B cell (primary cell): Measurements from ENCODE around the gene OR5L1. TPM values are rescaled to one million over a fixed set of nuclear protein-coding genes. Genes with fewer than 3 reads are reported as not detected.

Experiments used
- ATAC-seq: fragments of 200-7000 bp; cut with Tn5 transposase; one replicate; pipeline ENCODE4 v1.10.0; 2021; ENCODE audit warnings: low read depth, mild to moderate bottlenecking, moderate number of reproducible peaks, moderate library complexity
- CTCF ChIA-PET: fragments of 350-600 bp; sonication (Branson Sonifier 250); formaldehyde crosslinking; loops from one replicate; lab custom pipeline; 2021; ENCODE audit warnings: antibody characterized with exemption, inconsistent platforms; lab: Charles Lee
- POLR2A ChIA-PET: fragments of 350-600 bp; sonication (Branson Sonifier 250); formaldehyde crosslinking; loops from one replicate; lab custom pipeline; 2021; ENCODE audit warnings: antibody characterized with exemption; lab: Charles Lee
- DNase-seq: peaks from one replicate; pipeline ENCODE4 v3.0.0; 2013
- H2AFZ ChIP-seq: 2 replicates; pipeline ENCODE4 v1.6.1; 2012; ENCODE audit warnings: mild to moderate bottlenecking, low read depth, low read length; ENCODE audit not compliant: insufficient read depth, poor library complexity, severe bottlenecking
- H3K27ac ChIP-seq, 2 donors: 1 replicate in 1 of 2; 2 replicates in 1 of 2; pipeline ENCODE4 v1.5.1; 2012 to 2013; ENCODE audit warnings: low read length in 2 of 2, mild to moderate bottlenecking in 2 of 2, moderate library complexity in 1 of 2
- H3K27me3 ChIP-seq, 4 experiments: fragments of 200-600 bp in 1 of 4; sonication (generic) in 1 of 4; replicated peaks in 1 of 4; 1 replicate in 2 of 4; 2 replicates in 2 of 4; pipeline versions ENCODE4 v1.6.1 to v1.7.0; 2013 to 2016; ENCODE audit warnings: low read length in 3 of 4, mild to moderate bottlenecking in 2 of 4, mixed read lengths in 1 of 4, moderate library complexity in 1 of 4; ENCODE audit not compliant: insufficient read depth in 4 of 4, control insufficient read depth in 3 of 4; ENCODE audit errors: control extremely low read depth in 1 of 4
- H3K36me3 ChIP-seq, 2 experiments: replicated peaks in 1 of 2; 1 replicate in 1 of 2; 2 replicates in 1 of 2; pipeline versions ENCODE4 v1.6.1 to v1.7.1; 2013; ENCODE audit warnings: low read length in 1 of 2; ENCODE audit not compliant: insufficient read depth in 2 of 2, control insufficient read depth in 1 of 2; ENCODE audit errors: control extremely low read depth in 1 of 2, extremely low read depth in 1 of 2
- H3K4me1 ChIP-seq, 2 donors: fragments of 200-600 bp in 1 of 2; sonication (generic) in 1 of 2; 1 replicate in 1 of 2; 2 replicates in 1 of 2; pipeline versions ENCODE4 v1.5.1 to v1.6.1; 2013 to 2017; ENCODE audit warnings: low read length in 2 of 2; ENCODE audit not compliant: control insufficient read depth in 2 of 2, insufficient read depth in 2 of 2
- H3K4me2 ChIP-seq: replicated peaks from 2 replicates; pipeline ENCODE3; 2012; ENCODE audit warnings: mild to moderate bottlenecking, low read depth, low read length; ENCODE audit not compliant: poor library complexity, severe bottlenecking
- H3K4me3 ChIP-seq, 5 experiments: fragments of 200-600 bp in 1 of 5; sonication (generic) in 1 of 5; 1 replicate in 3 of 5; 2 replicates in 2 of 5; pipeline versions ENCODE4 v1.5.1 to v1.7.0; 2011 to 2016; ENCODE audit warnings: low read length in 4 of 5, mild to moderate bottlenecking in 4 of 5, low read depth in 2 of 5, control low read depth in 1 of 5, moderate library complexity in 1 of 5; ENCODE audit not compliant: insufficient read depth in 1 of 5; ENCODE audit errors: control extremely low read depth in 1 of 5, extremely low read depth in 1 of 5
- H3K79me2 ChIP-seq: fragments of 200-600 bp; sonication (generic); one replicate; pipeline ENCODE4 v1.6.0; 2016; ENCODE audit warnings: low read length; ENCODE audit not compliant: control insufficient read depth, insufficient read depth
- H3K9ac ChIP-seq: fragments of 200-600 bp; sonication (generic); 2 replicates; pipeline ENCODE4 v1.6.1; 2017; ENCODE audit warnings: mild to moderate bottlenecking, low read length, moderate library complexity
- H3K9me3 ChIP-seq, 3 donors: one replicate each; pipeline versions ENCODE4 v1.6.1 to v1.7.1; 2013; ENCODE audit warnings: low read length in 2 of 3; ENCODE audit not compliant: control insufficient read depth in 2 of 3, insufficient read depth in 1 of 3; ENCODE audit errors: control extremely low read depth in 1 of 3
- H4K20me1 ChIP-seq: 2 replicates; pipeline ENCODE4 v1.6.0; 2012; ENCODE audit warnings: mild to moderate bottlenecking, low read length; ENCODE audit not compliant: insufficient read depth, control insufficient read depth, poor library complexity, severe bottlenecking
- H3K27ac Mint-ChIP-seq: one replicate; pipeline ENCODE4 v1.8.0; 2021; ENCODE audit warnings: mixed read lengths
- H3K27me3 Mint-ChIP-seq: one replicate; pipeline ENCODE4 v1.8.0; 2021; ENCODE audit warnings: mixed read lengths
- H3K4me1 Mint-ChIP-seq: one replicate; pipeline ENCODE4 v1.8.0; 2021; ENCODE audit warnings: mixed read lengths
- H3K4me3 Mint-ChIP-seq: one replicate; pipeline ENCODE4 v1.8.0; 2021; ENCODE audit warnings: mixed read lengths
- H3K9me3 Mint-ChIP-seq: one replicate; pipeline ENCODE4 v1.8.0; 2022; ENCODE audit warnings: mixed read lengths; ENCODE audit not compliant: insufficient read depth
- EZH2 ChIP-seq: IDR thresholded peaks from 2 replicates; pipeline ENCODE4 v1.6.1; 2012; ENCODE audit warnings: borderline replicate concordance, low read depth, mild to moderate bottlenecking, moderate library complexity, low read length; ENCODE audit not compliant: insufficient read depth, poor library complexity, severe bottlenecking
- WGBS: methylation state at CpG from one replicate; pipeline ENCODE4 v1.1.5; 2013; ENCODE audit warnings: missing lambda C conversion rate; ENCODE audit not compliant: insufficient coverage; 5-methylcytosine and 5-hydroxymethylcytosine counted together
- intact Hi-C: fragments of 100-400 bp; cut with micrococcal nuclease; formaldehyde crosslinking; loops from one replicate; pipeline ENCODE4 v1.10.0; 2022
- polyA plus RNA-seq: library from polyadenylated mRNA; depleted of rRNA; stranded (reverse); fragments of >200 nt; gene quantifications from 2 replicates; pipeline ENCODE4 v1.2.3, GENCODE V29; 2012
- total RNA-seq, 2 donors: library from RNA; stranded (reverse); fragments of 120-200 nt in 1 of 2; gene quantifications; 1 replicate in 1 of 2; 2 replicates in 1 of 2; pipeline versions ENCODE4 v1.2.3 to v1.2.4, GENCODE V29; 2013 to 2022
- TF ChIP-seq, protein P1 (sequence below): fragments of 200-600 bp; IDR thresholded peaks from one replicate; pipeline ENCODE4 v1.8.0; 2022; ENCODE audit warnings: antibody characterized with exemption, mild to moderate bottlenecking

The OR5L1 gene
- total and polyA plus RNA-seq, 2 donors (not counting 1 experiment from before 2014, with no cell fraction given): not detected

- H3K4me1 ChIP-seq: no peaks in the 10 kb centered on the region
- H4K20me1 ChIP-seq: no peaks in the 10 kb centered on the region
- no peak within 1 kb of the TSS for H3K4me3 Mint-ChIP-seq
- ATAC-seq (no peak), DNase-seq (no peak)
- H3K4me3 ChIP-seq: no peak within 1 kb of the TSS
- H3K27ac ChIP-seq: no peak within 1 kb of the TSS
- no peak within 1 kb of the TSS for H3K4me2 ChIP-seq
- no peaks in the 10 kb centered on the region for H3K9me3 ChIP-seq
- H3K79me2 ChIP-seq: no peaks in the 10 kb centered on the region
- no peaks in the 10 kb centered on the region for H3K36me3 ChIP-seq
- TF ChIP-seq, protein P1, sequence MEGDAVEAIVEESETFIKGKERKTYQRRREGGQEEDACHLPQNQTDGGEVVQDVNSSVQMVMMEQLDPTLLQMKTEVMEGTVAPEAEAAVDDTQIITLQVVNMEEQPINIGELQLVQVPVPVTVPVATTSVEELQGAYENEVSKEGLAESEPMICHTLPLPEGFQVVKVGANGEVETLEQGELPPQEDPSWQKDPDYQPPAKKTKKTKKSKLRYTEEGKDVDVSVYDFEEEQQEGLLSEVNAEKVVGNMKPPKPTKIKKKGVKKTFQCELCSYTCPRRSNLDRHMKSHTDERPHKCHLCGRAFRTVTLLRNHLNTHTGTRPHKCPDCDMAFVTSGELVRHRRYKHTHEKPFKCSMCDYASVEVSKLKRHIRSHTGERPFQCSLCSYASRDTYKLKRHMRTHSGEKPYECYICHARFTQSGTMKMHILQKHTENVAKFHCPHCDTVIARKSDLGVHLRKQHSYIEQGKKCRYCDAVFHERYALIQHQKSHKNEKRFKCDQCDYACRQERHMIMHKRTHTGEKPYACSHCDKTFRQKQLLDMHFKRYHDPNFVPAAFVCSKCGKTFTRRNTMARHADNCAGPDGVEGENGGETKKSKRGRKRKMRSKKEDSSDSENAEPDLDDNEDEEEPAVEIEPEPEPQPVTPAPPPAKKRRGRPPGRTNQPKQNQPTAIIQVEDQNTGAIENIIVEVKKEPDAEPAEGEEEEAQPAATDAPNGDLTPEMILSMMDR: no peak
- TF ChIP-seq EZH2: no peak
- H3K4me1 Mint-ChIP-seq: no peaks in the 10 kb centered on the region
- no CpG with 5 or more reads among the region's 3 CpGs for WGBS
- intact Hi-C loops: no loop called here
- H3K9me3 Mint-ChIP-seq: peaks cover 2% of the 10 kb centered on the region
- H2AFZ ChIP-seq: no peak within 1 kb of the TSS
- ChIA-PET CTCF (no interaction called here), POLR2A (no interaction called here)
- no peak within 1 kb of the TSS for H3K27ac Mint-ChIP-seq
- H3K27me3 ChIP-seq: no peaks in the 10 kb centered on the region
- no peak within 1 kb of the TSS for H3K9ac ChIP-seq
- H3K27me3 Mint-ChIP-seq: no peaks in the 10 kb centered on the region
These were observed 27.3 kb downstream of the OR5L1 start, which contains the start of gene OR5D16 for GRCh38 chr11:55838452-55838851. OR5D16 (plus strand) TSS chr11:55838752; CDS start chr11:55838752, 0 bp downstream.

DNA sequence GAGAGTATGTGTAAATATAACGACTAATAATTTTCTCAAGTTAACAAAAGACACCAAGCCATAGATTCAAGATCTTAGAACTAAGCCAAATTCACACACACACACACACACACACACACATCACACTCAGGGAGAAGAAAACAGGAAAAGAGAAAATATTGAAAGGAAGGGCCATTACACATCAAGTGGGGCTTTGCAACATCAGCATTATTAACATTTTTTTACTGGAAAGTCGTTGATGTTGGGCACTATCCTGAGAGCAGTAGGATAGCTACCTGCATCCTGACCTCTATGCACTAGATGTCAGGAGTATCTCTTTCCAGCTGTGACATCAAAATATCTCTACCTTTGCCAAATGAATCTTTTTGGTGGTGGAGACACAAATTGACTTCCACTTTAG lies 36.3 kb downstream of the OR5L1 start:
- Mint-ChIP-seq H3K27ac (no peak overlapping the region), H3K4me1 (no peaks in the 10 kb centered on the region), H3K4me3 (no peak overlapping the region), H3K9me3 (no peaks in the 10 kb centered on the region), H3K27me3 (no peaks in the 10 kb centered on the region)
- no peak overlapping the region for H3K9ac ChIP-seq
- no peaks in the 10 kb centered on the region for H3K4me1 ChIP-seq
- H2AFZ ChIP-seq: no peak overlapping the region
- H3K27me3 ChIP-seq: no peaks in the 10 kb centered on the region
- H3K27ac ChIP-seq: no peak overlapping the region
- ATAC-seq: no peak
- DNase-seq: no peak
- POLR2A ChIA-PET: no interaction called here
- peaks cover 0 to 4% (median 1%) of the 10 kb centered on the region in 3 donors for H3K9me3 ChIP-seq
- no peaks in the 10 kb centered on the region for H4K20me1 ChIP-seq
- no peak for TF ChIP-seq EZH2
- TF ChIP-seq, protein P1: no peak
- H3K4me2 ChIP-seq: no peak overlapping the region
- no peak overlapping the region for H3K4me3 ChIP-seq
- no peaks in the 10 kb centered on the region for H3K79me2 ChIP-seq
- CTCF ChIA-PET: no interaction called here
- no CpG with 5 or more reads among the region's 2 CpGs for WGBS
- intact Hi-C loops: no loop called here
- no peaks in the 10 kb centered on the region for H3K36me3 ChIP-seq
